Tibial nerve (tissue), 4 donors: ENCODE measurements around the gene RNF114. TPM values are rescaled to one million over a fixed set of nuclear protein-coding genes. Genes with fewer than 3 reads are reported as not detected.
A peak's percentile ranks its signal among the peaks of the same experiment; 100 is the strongest.

Experiments
- DNase-seq, 2 donors: peaks; one replicate each; pipeline ENCODE4 v3.0.0-alpha.2; 2019; ENCODE audit warnings: low spot score in 2 of 2
- H3K27ac ChIP-seq, 4 donors: fragments of 200-600 bp; sonication (generic) in 3 of 4; one replicate each; pipeline ENCODE4 v1.5.1; 2017 to 2019; ENCODE audit warnings: mild to moderate bottlenecking in 1 of 4
- H3K27me3 ChIP-seq, 2 donors: fragments of 200-600 bp; sonication (generic) in 1 of 2; one replicate each; pipeline versions ENCODE4 v1.5.1 to v1.6.0; 2017 to 2019
- H3K36me3 ChIP-seq, 3 donors: fragments of 200-600 bp; sonication (generic); one replicate each; pipeline ENCODE4 v1.5.1; 2018 to 2019
- H3K4me1 ChIP-seq, 4 donors: fragments of 200-600 bp; sonication (generic) in 3 of 4; one replicate each; pipeline ENCODE4 v1.5.1; 2017 to 2019
- H3K4me3 ChIP-seq, 4 donors: fragments of 200-600 bp; sonication (generic) in 3 of 4; one replicate each; pipeline ENCODE4 v1.5.1; 2017 to 2019; ENCODE audit warnings: mild to moderate bottlenecking in 1 of 4, moderate library complexity in 1 of 4
- H3K9me3 ChIP-seq, 4 donors: fragments of 200-600 bp; sonication (generic) in 3 of 4; one replicate each; pipeline ENCODE4 v1.5.1; 2017 to 2019
- CTCF ChIP-seq, 5 experiments: fragments of 200-600 bp in 3 of 5; fragments of 450-650 bp in 2 of 5; sonication (generic) in 3 of 5; IDR thresholded peaks; one replicate each; pipeline ENCODE4 v1.5.1; 2016 to 2019; ENCODE audit warnings: antibody characterized with exemption in 5 of 5, mild to moderate bottlenecking in 3 of 5, moderate library complexity in 2 of 5
- EP300 ChIP-seq, 2 donors: sonication (generic); formaldehyde crosslinking; IDR thresholded peaks; one replicate each; pipeline ENCODE4 v1.6.1; 2017; ENCODE audit warnings: antibody characterized with exemption in 2 of 2, mild to moderate bottlenecking in 1 of 2
- POLR2A ChIP-seq, 2 donors: fragments of 450-650 bp; IDR thresholded peaks; one replicate each; pipeline ENCODE4 v1.6.1; 2017; ENCODE audit warnings: antibody characterized with exemption in 2 of 2, mild to moderate bottlenecking in 2 of 2, moderate library complexity in 2 of 2
- WGBS, 2 donors: methylation state at CpG; one replicate each; pipeline ENCODE4 v1.1.5; 2018; 5-methylcytosine and 5-hydroxymethylcytosine counted together
- total RNA-seq, 4 donors: library from RNA; depleted of rRNA; stranded (reverse); fragments of >200 nt; gene quantifications; one replicate each; pipeline ENCODE4 v1.1.0, GENCODE V29; 2016

The RNF114 gene
- total RNA-seq, 4 donors from 2014 or later = 211 to 311 (median 272) TPM

GRCh38 chr20:49889001-49889934 is 46.9 kb upstream of the RNF114 start:
- DNase-seq = no peak
- peaks cover 0 to 37% (median 0%) of the 10 kb centered on the region in 3 donors for H3K36me3 ChIP-seq

GRCh38 chr20:49889935-49890333 is 46.3 kb upstream of the RNF114 start:
- WGBS, 2 donors = 68 to 70% methylated on average over 9 of the region's 9 CpGs
- DNase-seq = no peak
- Histone ChIP-seq H3K27me3 (no peaks in the 10 kb centered on the region), H3K9me3 (no peaks in the 10 kb centered on the region), H3K4me1 (peaks cover 0 to 79% (median 34%) of the 10 kb centered on the region in 4 donors), H3K4me3 (no peak overlapping the region), H3K36me3 (peaks cover 0 to 30% (median 0%) of the 10 kb centered on the region in 3 donors), H3K27ac (peak overlapping the region in 2 of 4 donors; percentile 32 to 85)
- peak in 2 of 5 experiments; percentile 5 to 19 for TF ChIP-seq CTCF (IDR thresholded peaks at IDR 0.05)
- no peak for TF ChIP-seq EP300 (IDR thresholded peaks at IDR 0.05)

More at GRCh38 chr20:49889001-49889934, 46.9 kb upstream of the RNF114 start:
- Histone ChIP-seq H3K4me1 (peaks cover 0 to 79% (median 34%) of the 10 kb centered on the region in 4 donors), H3K4me3 (no peak overlapping the region), H3K27ac (peak overlapping the region in 2 of 4 donors; percentile 36 to 85), H3K27me3 (no peaks in the 10 kb centered on the region), H3K9me3 (no peaks in the 10 kb centered on the region)
- TF ChIP-seq CTCF (IDR thresholded peaks at IDR 0.05) (no peak), POLR2A (IDR thresholded peaks at IDR 0.05) (no peak), EP300 (IDR thresholded peaks at IDR 0.05) (no peak)
- WGBS, 2 donors = 59 to 65% methylated on average over 9 of the region's 9 CpGs

- H3K4me3 ChIP-seq = no peak overlapping the region
- H3K27ac ChIP-seq = peak overlapping the region; percentile 17 to 85 (median 38)
Observed at GRCh38 chr20:49890471-49891361, 45.5 kb upstream of the RNF114 start.

GRCh38 chr20:49891476-49892110 is 44.6 kb upstream of the RNF114 start:
- TF ChIP-seq POLR2A (IDR thresholded peaks at IDR 0.05) (no peak), EP300 (IDR thresholded peaks at IDR 0.05) (no peak)
- Histone ChIP-seq H3K27ac (peak overlapping the region in 2 of 4 donors; percentile 17 to 85), H3K27me3 (no peaks in the 10 kb centered on the region), H3K4me1 (peaks cover 0 to 72% (median 34%) of the 10 kb centered on the region in 4 donors), H3K4me3 (no peak overlapping the region), H3K36me3 (peaks cover 0 to 14% (median 0%) of the 10 kb centered on the region in 3 donors), H3K9me3 (no peaks in the 10 kb centered on the region)
- DNase-seq = no peak
- WGBS, 2 donors = 76 to 81% methylated on average over 13 of the region's 13 CpGs

More at GRCh38 chr20:49890471-49891361, 45.5 kb upstream of the RNF114 start:
- WGBS, 2 donors = 38 to 42% methylated on average over 21 of the region's 21 CpGs
- Histone ChIP-seq H3K4me1 (peaks cover 0 to 79% (median 34%) of the 10 kb centered on the region in 4 donors), H3K27me3 (no peaks in the 10 kb centered on the region), H3K36me3 (peaks cover 0 to 23% (median 0%) of the 10 kb centered on the region in 3 donors), H3K9me3 (no peaks in the 10 kb centered on the region)
- TF ChIP-seq POLR2A (IDR thresholded peaks at IDR 0.05) (no peak), EP300 (IDR thresholded peaks at IDR 0.05) (peak in 1 of 2 donors; percentile 4), CTCF (IDR thresholded peaks at IDR 0.05) (peak in 1 of 5 experiments; percentile 23)
- no peak for DNase-seq

GRCh38 chr20:49892260-49892659 is 43.9 kb upstream of the RNF114 start:
- no peak for TF ChIP-seq EP300 (IDR thresholded peaks at IDR 0.05)
- TF ChIP-seq CTCF (IDR thresholded peaks at IDR 0.05) = no peak
- no peak for TF ChIP-seq POLR2A (IDR thresholded peaks at IDR 0.05)
- 55 to 68% methylated on average over 9 of the region's 9 CpGs for WGBS, 2 donors
- Histone ChIP-seq H3K4me1 (peaks cover 0 to 66% (median 28%) of the 10 kb centered on the region in 4 donors), H3K27ac (peak overlapping the region in 1 of 4 donors; percentile 21), H3K27me3 (no peaks in the 10 kb centered on the region), H3K9me3 (no peaks in the 10 kb centered on the region), H3K4me3 (no peak overlapping the region), H3K36me3 (peaks cover 0 to 10% (median 0%) of the 10 kb centered on the region in 3 donors)
- no peak for DNase-seq
